Body of pancreas (tissue), 4 donors: Measurements from ENCODE around the gene IFT74.

Source experiments
- CTCF ChIP-seq, 7 experiments: fragments of 450-650 bp in 4 of 7; fragments of 200-600 bp in 3 of 7; sonication (generic) in 3 of 7; IDR thresholded peaks; one replicate each; pipeline ENCODE4 v1.5.1; 2016 to 2019; ENCODE audit warnings: antibody characterized with exemption in 7 of 7
- POLR2A ChIP-seq, 3 donors: fragments of 450-650 bp; IDR thresholded peaks; one replicate each; pipeline ENCODE4 v1.6.1; 2016; ENCODE audit warnings: antibody characterized with exemption in 3 of 3, mild to moderate bottlenecking in 2 of 3

DNA sequence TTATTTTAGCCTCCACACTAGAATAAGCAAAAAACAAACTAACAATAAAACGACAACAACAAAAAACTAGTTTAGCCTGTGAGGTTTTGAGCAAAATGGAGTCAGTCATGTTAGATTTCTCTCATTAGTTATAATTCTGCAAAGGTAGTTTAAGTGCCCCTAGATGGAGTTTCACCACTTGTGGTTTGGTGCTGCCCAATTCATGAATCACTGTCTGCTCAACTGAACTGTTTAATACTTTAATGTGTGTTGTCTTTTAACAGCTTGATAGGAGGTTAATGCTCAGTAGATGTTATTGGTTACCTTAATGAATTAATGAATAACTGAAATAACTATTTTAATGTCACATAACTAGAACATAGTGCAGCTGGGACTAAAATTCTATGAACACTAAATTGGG, 5.7 kb upstream of the IFT74 start:
- TF ChIP-seq CTCF (IDR thresholded peaks at IDR 0.05) (no peak), POLR2A (IDR thresholded peaks at IDR 0.05) (no peak)
